HEK293 (cell line): ENCODE results near the gene SPIB.

Experiments
- CTCF ChIA-PET: fragments of 350-600 bp; formaldehyde crosslinking; extraction: SDS; loops from one replicate; lab custom pipeline; 2021; ENCODE audit warnings: antibody characterized with exemption; lab: Yijun Ruan, JAX
- POLR2A ChIA-PET: fragments of 300-600 bp; formaldehyde crosslinking; extraction: SDS; loops from one replicate; lab custom pipeline; 2020; ENCODE audit warnings: antibody characterized with exemption, inconsistent platforms; lab: Yijun Ruan, JAX
- H3K27ac ChIP-seq: fragments of 200-500 bp; sonication (Bioruptor generic); 2 replicates; pipeline ENCODE4 v1.5.1; 2014; ENCODE audit warnings: low read depth, low read length, control low read depth, inconsistent platforms; ENCODE audit errors: extremely low read depth
- H3K36me3 ChIP-seq, 2 experiments: fragments of 200-500 bp in 1 of 2; sonication (Bioruptor generic) in 1 of 2; 1 replicate in 1 of 2; 2 replicates in 1 of 2; pipeline ENCODE4 v1.5.1; 2014 to 2017; ENCODE audit warnings: inconsistent platforms in 2 of 2, low read length in 2 of 2; ENCODE audit not compliant: control insufficient read depth in 2 of 2, insufficient read depth in 1 of 2
- H3K4me1 ChIP-seq: fragments of 200-500 bp; sonication (Bioruptor generic); 2 replicates; pipeline ENCODE4 v1.5.1; 2014; ENCODE audit warnings: mild to moderate bottlenecking, low read length, inconsistent platforms; ENCODE audit not compliant: control insufficient read depth, insufficient read depth
- H3K4me3 ChIP-seq: 2 replicates; pipeline ENCODE4 v1.5.1; 2011; ENCODE audit warnings: low read depth, mild to moderate bottlenecking, control low read depth, low read length, moderate library complexity
- H3K9me3 ChIP-seq: fragments of 200-500 bp; sonication (Bioruptor generic); 2 replicates; pipeline ENCODE4 v1.5.1; 2014; ENCODE audit warnings: low read depth, low read length, inconsistent platforms; ENCODE audit not compliant: control insufficient read depth, insufficient read depth
- BCL6B ChIP-seq: fragments of 450-650 bp; formaldehyde crosslinking; IDR thresholded peaks from 2 replicates; pipeline ENCODE4 v1.5.1; 2017; ENCODE audit warnings: missing biosample characterization, missing genetic modification characterization
- FEZF1 ChIP-seq: fragments of 450-650 bp; formaldehyde crosslinking; IDR thresholded peaks from 2 replicates; pipeline ENCODE4 v1.5.1; 2016; ENCODE audit warnings: missing biosample characterization, missing genetic modification characterization
- KLF7 ChIP-seq: fragments of 450-650 bp; formaldehyde crosslinking; IDR thresholded peaks from 2 replicates; pipeline ENCODE4 v1.5.1; 2016; ENCODE audit warnings: missing biosample characterization, missing genetic modification characterization, borderline replicate concordance
- KLF8 ChIP-seq: fragments of 450-650 bp; formaldehyde crosslinking; IDR thresholded peaks from 2 replicates; pipeline ENCODE4 v1.5.1; 2016; ENCODE audit warnings: missing biosample characterization, missing genetic modification characterization
- PRDM6 ChIP-seq: fragments of 450-650 bp; formaldehyde crosslinking; IDR thresholded peaks from 2 replicates; pipeline ENCODE4 v1.5.1; 2017; ENCODE audit warnings: missing biosample characterization, missing genetic modification characterization
- RBAK ChIP-seq: fragments of 450-650 bp; formaldehyde crosslinking; IDR thresholded peaks from 2 replicates; pipeline ENCODE4 v1.5.1; 2016; ENCODE audit warnings: missing biosample characterization, missing genetic modification characterization
- ZBTB1 ChIP-seq: fragments of 450-650 bp; formaldehyde crosslinking; IDR thresholded peaks from 2 replicates; pipeline ENCODE4 v1.5.1; 2016; ENCODE audit warnings: missing biosample characterization, missing genetic modification characterization
- ZBTB17 ChIP-seq: fragments of 450-650 bp; formaldehyde crosslinking; IDR thresholded peaks from 2 replicates; pipeline ENCODE4 v1.5.1; 2016; ENCODE audit warnings: missing biosample characterization, missing genetic modification characterization
- ZBTB48 ChIP-seq: fragments of 450-650 bp; formaldehyde crosslinking; IDR thresholded peaks from 2 replicates; pipeline ENCODE4 v1.5.1; 2016; ENCODE audit warnings: missing biosample characterization, missing genetic modification characterization
- ZFP41 ChIP-seq: fragments of 450-650 bp; formaldehyde crosslinking; IDR thresholded peaks from 2 replicates; pipeline ENCODE4 v1.5.1; 2016; ENCODE audit warnings: missing biosample characterization, missing genetic modification characterization, borderline replicate concordance
- ZNF10 ChIP-seq: fragments of 450-650 bp; formaldehyde crosslinking; IDR thresholded peaks from 2 replicates; pipeline ENCODE4 v1.5.1; 2017; ENCODE audit warnings: missing biosample characterization, missing genetic modification characterization
- ZNF121 ChIP-seq: fragments of 450-650 bp; formaldehyde crosslinking; IDR thresholded peaks from 2 replicates; pipeline ENCODE4 v1.5.1; 2016; ENCODE audit warnings: missing biosample characterization, missing genetic modification characterization
- ZNF19 ChIP-seq: fragments of 450-650 bp; formaldehyde crosslinking; IDR thresholded peaks from 2 replicates; pipeline ENCODE4; 2016; ENCODE audit warnings: missing biosample characterization, missing genetic modification characterization, low read depth
- ZNF37A ChIP-seq: fragments of 450-650 bp; IDR thresholded peaks from 2 replicates; pipeline ENCODE4 v1.5.1; 2018; ENCODE audit warnings: missing biosample characterization, missing genetic modification characterization
- ZNF48 ChIP-seq: fragments of 450-650 bp; formaldehyde crosslinking; IDR thresholded peaks from 2 replicates; pipeline ENCODE4 v1.5.1; 2016; ENCODE audit warnings: missing biosample characterization, missing genetic modification characterization
- ZNF521 ChIP-seq: fragments of 450-650 bp; formaldehyde crosslinking; IDR thresholded peaks from 2 replicates; pipeline ENCODE4 v1.5.1; 2017; ENCODE audit warnings: missing biosample characterization, mild to moderate bottlenecking, missing genetic modification characterization
- ZNF621 ChIP-seq: fragments of 450-650 bp; formaldehyde crosslinking; IDR thresholded peaks from 2 replicates; pipeline ENCODE4 v1.5.1; 2017; ENCODE audit warnings: missing biosample characterization, missing genetic modification characterization
- ZNF843 ChIP-seq: fragments of 450-650 bp; formaldehyde crosslinking; IDR thresholded peaks from 2 replicates; pipeline ENCODE4 v1.5.1; 2016; ENCODE audit warnings: missing biosample characterization, missing genetic modification characterization
- TF ChIP-seq, protein P1 (sequence below): fragments of 450-650 bp; formaldehyde crosslinking; IDR thresholded peaks from 2 replicates; pipeline ENCODE4 v1.5.1; 2016; ENCODE audit warnings: missing biosample characterization, missing genetic modification characterization
- TF ChIP-seq, protein P2 (sequence below): fragments of 450-650 bp; formaldehyde crosslinking; IDR thresholded peaks from 2 replicates; pipeline ENCODE4 v1.5.1; 2016; ENCODE audit warnings: missing biosample characterization, missing genetic modification characterization

Gene SPIB

GRCh38 chr19:50427318-50427925 is 8.7 kb downstream of the SPIB start:
- no peak overlapping the region for H3K27ac ChIP-seq
- CTCF ChIA-PET, result interaction anchor here (0.6 to 1.4 kb wide), 2 partner anchors 34 to 64 kb away, joined by 4 to 7 read pairs; no protein-coding TSS in a partner anchor
- no peaks in the 10 kb centered on the region for H3K9me3 ChIP-seq
- peaks cover 2% of the 10 kb centered on the region for H3K4me1 ChIP-seq
- H3K36me3 ChIP-seq, result no peaks in the 10 kb centered on the region
- POLR2A ChIA-PET, result no interaction called here
- TF ChIP-seq ZNF121 (tag by site-specific recombination) (peak; percentile 26; the same call in 1 of the 2 replicates), BCL6B (tag by site-specific recombination) (no peak)
- no peak overlapping the region for H3K4me3 ChIP-seq

DNA sequence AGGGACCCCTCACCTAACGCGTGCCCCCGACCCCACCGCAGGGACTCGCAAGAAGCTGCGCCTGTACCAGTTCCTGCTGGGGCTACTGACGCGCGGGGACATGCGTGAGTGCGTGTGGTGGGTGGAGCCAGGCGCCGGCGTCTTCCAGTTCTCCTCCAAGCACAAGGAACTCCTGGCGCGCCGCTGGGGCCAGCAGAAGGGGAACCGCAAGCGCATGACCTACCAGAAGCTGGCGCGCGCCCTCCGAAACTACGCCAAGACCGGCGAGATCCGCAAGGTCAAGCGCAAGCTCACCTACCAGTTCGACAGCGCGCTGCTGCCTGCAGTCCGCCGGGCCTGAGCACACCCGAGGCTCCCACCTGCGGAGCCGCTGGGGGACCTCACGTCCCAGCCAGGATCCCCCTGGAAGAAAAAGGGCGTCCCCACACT is 9.3 kb downstream of the SPIB start:
- H3K4me3 ChIP-seq, result no peak overlapping the region
- ChIA-PET CTCF (interaction anchor here (1.4 kb wide), 1 partner anchor 33 kb away, joined by 7 read pairs; no protein-coding TSS in a partner anchor), POLR2A (no interaction called here)
- no peaks in the 10 kb centered on the region for H3K36me3 ChIP-seq
- peaks cover 3% of the 10 kb centered on the region for H3K4me1 ChIP-seq
- H3K9me3 ChIP-seq, result no peaks in the 10 kb centered on the region
- no peak overlapping the region for H3K27ac ChIP-seq
- no peak for TF ChIP-seq ZNF48 (tag by site-specific recombination)
- TF ChIP-seq, protein P1, sequence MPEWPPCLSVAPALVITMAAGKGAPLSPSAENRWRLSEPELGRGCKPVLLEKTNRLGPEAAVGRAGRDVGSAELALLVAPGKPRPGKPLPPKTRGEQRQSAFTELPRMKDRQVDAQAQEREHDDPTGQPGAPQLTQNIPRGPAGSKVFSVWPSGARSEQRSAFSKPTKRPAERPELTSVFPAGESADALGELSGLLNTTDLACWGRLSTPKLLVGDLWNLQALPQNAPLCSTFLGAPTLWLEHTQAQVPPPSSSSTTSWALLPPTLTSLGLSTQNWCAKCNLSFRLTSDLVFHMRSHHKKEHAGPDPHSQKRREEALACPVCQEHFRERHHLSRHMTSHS (tag by site-specific recombination), result no peak
- no peak for TF ChIP-seq ZNF521 (tag by site-specific recombination)
- no peak for TF ChIP-seq ZBTB48 (tag by site-specific recombination)
- no peak for TF ChIP-seq KLF7 (tag by site-specific recombination)
- no peak for TF ChIP-seq ZNF19 (tag by site-specific recombination)
- TF ChIP-seq ZNF843 (tag by site-specific recombination), result no peak
- no peak for TF ChIP-seq KLF8 (tag by site-specific recombination)
- no peak for TF ChIP-seq RBAK (tag by site-specific recombination)
- TF ChIP-seq FEZF1 (tag by site-specific recombination), result no peak
- no peak for TF ChIP-seq PRDM6 (tag by site-specific recombination)
- TF ChIP-seq ZBTB1 (tag by site-specific recombination), result no peak
- TF ChIP-seq ZNF37A (tag by site-specific recombination), result no peak
- TF ChIP-seq ZNF621 (tag by site-specific recombination), result no peak
- TF ChIP-seq ZFP41 (tag by site-specific recombination), result no peak
- no peak for TF ChIP-seq ZBTB17 (tag by site-specific recombination)
- no peak for TF ChIP-seq ZNF10 (tag by site-specific recombination)
- TF ChIP-seq, protein P2, sequence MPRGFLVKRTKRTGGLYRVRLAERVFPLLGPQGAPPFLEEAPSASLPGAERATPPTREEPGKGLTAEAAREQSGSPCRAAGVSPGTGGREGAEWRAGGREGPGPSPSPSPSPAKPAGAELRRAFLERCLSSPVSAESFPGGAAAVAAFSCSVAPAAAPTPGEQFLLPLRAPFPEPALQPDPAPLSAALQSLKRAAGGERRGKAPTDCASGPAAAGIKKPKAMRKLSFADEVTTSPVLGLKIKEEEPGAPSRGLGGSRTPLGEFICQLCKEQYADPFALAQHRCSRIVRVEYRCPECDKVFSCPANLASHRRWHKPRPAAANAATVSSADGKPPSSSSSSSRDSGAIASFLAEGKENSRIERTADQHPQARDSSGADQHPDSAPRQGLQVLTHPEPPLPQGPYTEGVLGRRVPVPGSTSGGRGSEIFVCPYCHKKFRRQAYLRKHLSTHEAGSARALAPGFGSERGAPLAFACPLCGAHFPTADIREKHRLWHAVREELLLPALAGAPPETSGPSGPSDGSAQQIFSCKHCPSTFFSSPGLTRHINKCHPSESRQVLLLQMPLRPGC, result no peak
